K562 (cell line): ENCODE measurements around the gene DEK. TPM values are rescaled to one million over a fixed set of nuclear protein-coding genes. Genes with fewer than 3 reads are reported as not detected.

Source experiments
- BDP1 ChIP-seq: IDR thresholded peaks from 3 replicates; pipeline ENCODE4 v1.6.1; 2011; ENCODE audit not compliant: insufficient read length, insufficient read depth
- CBX1 ChIP-seq: sonication (generic); IDR thresholded peaks from 2 replicates; pipeline ENCODE4 v1.6.1; 2016; ENCODE audit warnings: antibody characterized with exemption, low read depth, mild to moderate bottlenecking
- ELF1 ChIP-seq: fragments of 200-800 bp; sonication (Bioruptor generic); IDR thresholded peaks from 2 replicates; pipeline ENCODE4 v1.6.1; 2016; ENCODE audit warnings: missing genetic modification characterization, missing compliant biosample characterization
- GABPA ChIP-seq: fragments of 200-800 bp; sonication (Bioruptor generic); conservative IDR thresholded peaks from 2 replicates; pipeline ENCODE4 v1.6.1; 2016; ENCODE audit warnings: low read depth, missing genetic modification characterization, missing compliant biosample characterization
- GATAD2A ChIP-seq: fragments of 450-650 bp; IDR thresholded peaks from 2 replicates; pipeline ENCODE4 v1.6.1; 2017
- ILK ChIP-seq: fragments of 450-650 bp; IDR thresholded peaks from 2 replicates; pipeline ENCODE4 v1.6.1; 2016; ENCODE audit warnings: missing genetic modification characterization, low read depth, mild to moderate bottlenecking, missing compliant biosample characterization, moderate library complexity, borderline replicate concordance
- KAT7 ChIP-seq: sonication (generic); formaldehyde crosslinking; IDR thresholded peaks from 2 replicates; pipeline ENCODE4 v1.8.0; 2022; ENCODE audit warnings: missing genetic modification reagents, mild to moderate bottlenecking, borderline replicate concordance
- KLF10 ChIP-seq: fragments of 250-450 bp; sonication (Bioruptor Pico); IDR thresholded peaks from 2 replicates; pipeline ENCODE4 v1.6.1; 2021; ENCODE audit warnings: matching md5 sums
- KLF6 ChIP-seq: fragments of 250-450 bp; sonication (Bioruptor Pico); IDR thresholded peaks from 2 replicates; pipeline ENCODE4 v1.4.0; 2020; ENCODE audit warnings: mild to moderate bottlenecking, moderate library complexity, borderline replicate concordance
- PHB ChIP-seq: fragments of 250-450 bp; sonication (Bioruptor Pico); IDR thresholded peaks from 2 replicates; pipeline ENCODE4 v1.5.0; 2021
- PML ChIP-seq: IDR thresholded peaks from 2 replicates; pipeline ENCODE4 v1.6.1; 2012; ENCODE audit warnings: low read length, inconsistent platforms
- POLR2A ChIP-seq: fragments of 450-650 bp; conservative IDR thresholded peaks from 2 replicates; pipeline ENCODE4 v1.6.1; 2016
- POLR2AphosphoS5 ChIP-seq: IDR thresholded peaks from 2 replicates; pipeline ENCODE4 v1.6.1; 2011; ENCODE audit warnings: mild to moderate bottlenecking, low read depth, low read length, moderate library complexity; ENCODE audit not compliant: control insufficient read depth, insufficient read depth
- SMC3 ChIP-seq: conservative IDR thresholded peaks from 2 replicates; pipeline ENCODE4 v1.6.1; 2011; ENCODE audit warnings: low read depth, low read length, improper control_type of control experiment; ENCODE audit not compliant: insufficient read depth
- TBP ChIP-seq: optimal IDR thresholded peaks from 2 replicates; pipeline ENCODE3; 2011; ENCODE audit warnings: low read depth, low read length, improper control_type of control experiment
- TEAD2 ChIP-seq: fragments of 450-650 bp; IDR thresholded peaks from 2 replicates; pipeline ENCODE4 v1.6.1; 2016; ENCODE audit warnings: missing genetic modification characterization, control low read depth, missing compliant biosample characterization
- TGIF2 ChIP-seq: sonication (generic); formaldehyde crosslinking; IDR thresholded peaks from 2 replicates; pipeline ENCODE4 v1.8.1; 2022; ENCODE audit warnings: mild to moderate bottlenecking, missing genetic modification reagents, moderate library complexity
- TRIM28 ChIP-seq: fragments of 450-650 bp; IDR thresholded peaks from 2 replicates; pipeline ENCODE4 v1.6.1; 2017
- ZNF224 ChIP-seq: sonication (generic); formaldehyde crosslinking; IDR thresholded peaks from 2 replicates; pipeline ENCODE4 v1.8.0; 2022; ENCODE audit warnings: mild to moderate bottlenecking, missing genetic modification reagents
- ZNF436 ChIP-seq: fragments of 250-450, 450-650 bp; sonication (Bioruptor Pico); formaldehyde crosslinking; IDR thresholded peaks from 2 replicates; pipeline ENCODE4 v1.7.0; 2020; ENCODE audit warnings: mild to moderate bottlenecking
- ZNF766 ChIP-seq: fragments of 200-800 bp; sonication (Bioruptor generic); conservative IDR thresholded peaks from 2 replicates; pipeline ENCODE4 v1.6.1; 2016; ENCODE audit warnings: missing genetic modification characterization, missing compliant biosample characterization
- polyA plus RNA-seq, 8 experiments: library from polyadenylated mRNA; depleted of rRNA in 4 of 8; stranded (reverse) in 5 of 8; unstranded in 3 of 8; fragments of >200 nt; fragmentation: Nextera tagmentation in 2 of 8; fragmentation: Illumina TruSeq in 1 of 8; extraction: Ambion mirVana in 2 of 8; extraction: Trizol in 1 of 8; gene quantifications; 2 replicates each; pipeline versions ENCODE4 v1.2.1 to v1.2.3, GENCODE V29; 2011 to 2014; ENCODE audit warnings: inconsistent platforms in 1 of 8, missing spikeins in 1 of 8
- total RNA-seq, 7 experiments: library from RNA; depleted of rRNA in 6 of 7; stranded (reverse); fragments of >200 nt in 6 of 7; fragmentation: Illumina TruSeq in 2 of 7; extraction: Trizol in 2 of 7; gene quantifications; 2 replicates each; pipeline versions ENCODE4 v1.2.1 to v1.2.3, GENCODE V29; 2011 to 2021; ENCODE audit warnings: low replicate concordance in 1 of 7
- TF ChIP-seq, protein P1 (sequence below): fragments of 250-450 bp; sonication (Bioruptor Pico); IDR thresholded peaks from 2 replicates; pipeline ENCODE4 v1.4.0; 2020
- TF ChIP-seq, protein P2 (sequence below): sonication (generic); formaldehyde crosslinking; IDR thresholded peaks from 2 replicates; pipeline ENCODE4 v1.8.0; 2022; ENCODE audit warnings: missing genetic modification reagents, mild to moderate bottlenecking, moderate library complexity, borderline replicate concordance

DEK gene
- total and polyA plus RNA-seq, 9 of the 15 experiments (the other 6 are each of a cell fraction or from before 2014, with no cell fraction given): 82.3 to 338 (median 184) TPM

DNA sequence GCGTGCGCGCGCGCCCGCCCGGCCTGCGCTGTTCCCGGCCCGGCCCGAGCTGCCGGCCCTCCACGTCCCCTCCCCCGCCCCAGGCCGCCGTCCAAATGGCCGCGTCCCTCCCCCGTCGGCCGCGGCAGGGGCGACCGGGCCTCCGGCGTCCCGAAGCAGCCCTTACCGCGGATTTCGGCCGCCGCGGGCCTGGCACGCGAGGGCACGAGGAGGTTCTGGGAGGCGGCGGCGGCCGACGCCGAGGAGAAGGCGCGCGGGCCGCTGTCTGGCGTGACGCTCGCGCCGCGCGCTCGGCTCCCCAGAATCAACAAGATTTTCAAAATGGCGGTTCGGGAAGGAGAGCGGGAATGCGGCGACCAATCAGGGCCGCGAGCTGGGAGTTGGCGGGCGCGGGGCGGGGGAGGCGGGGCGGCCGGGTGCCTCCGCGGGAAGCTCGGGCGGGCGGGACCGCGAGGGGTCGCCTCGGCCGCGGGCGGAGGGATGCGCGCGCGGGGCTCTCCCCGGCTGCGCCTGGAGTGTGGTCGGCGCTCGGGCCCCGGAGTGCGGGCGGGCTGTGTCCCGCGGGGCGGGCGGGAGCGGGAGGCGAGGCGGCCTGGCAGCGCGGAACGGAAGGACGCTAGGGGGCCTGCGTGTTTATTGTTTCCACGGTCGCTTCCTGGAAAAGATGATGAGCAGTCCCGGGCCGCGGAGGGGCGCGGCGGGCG lies at the start of gene DEK (continued):
- no peak for TF ChIP-seq ZNF766
- peak; percentile 47 for TF ChIP-seq TBP
- TF ChIP-seq TRIM28: no peak
- TF ChIP-seq KLF6 (CRISPR knock-in tag): 0 out of 2 replicates have a peak, but pooled peaks have one; percentile 62
- peak; percentile 90 for TF ChIP-seq ELF1
- TF ChIP-seq, protein P1, sequence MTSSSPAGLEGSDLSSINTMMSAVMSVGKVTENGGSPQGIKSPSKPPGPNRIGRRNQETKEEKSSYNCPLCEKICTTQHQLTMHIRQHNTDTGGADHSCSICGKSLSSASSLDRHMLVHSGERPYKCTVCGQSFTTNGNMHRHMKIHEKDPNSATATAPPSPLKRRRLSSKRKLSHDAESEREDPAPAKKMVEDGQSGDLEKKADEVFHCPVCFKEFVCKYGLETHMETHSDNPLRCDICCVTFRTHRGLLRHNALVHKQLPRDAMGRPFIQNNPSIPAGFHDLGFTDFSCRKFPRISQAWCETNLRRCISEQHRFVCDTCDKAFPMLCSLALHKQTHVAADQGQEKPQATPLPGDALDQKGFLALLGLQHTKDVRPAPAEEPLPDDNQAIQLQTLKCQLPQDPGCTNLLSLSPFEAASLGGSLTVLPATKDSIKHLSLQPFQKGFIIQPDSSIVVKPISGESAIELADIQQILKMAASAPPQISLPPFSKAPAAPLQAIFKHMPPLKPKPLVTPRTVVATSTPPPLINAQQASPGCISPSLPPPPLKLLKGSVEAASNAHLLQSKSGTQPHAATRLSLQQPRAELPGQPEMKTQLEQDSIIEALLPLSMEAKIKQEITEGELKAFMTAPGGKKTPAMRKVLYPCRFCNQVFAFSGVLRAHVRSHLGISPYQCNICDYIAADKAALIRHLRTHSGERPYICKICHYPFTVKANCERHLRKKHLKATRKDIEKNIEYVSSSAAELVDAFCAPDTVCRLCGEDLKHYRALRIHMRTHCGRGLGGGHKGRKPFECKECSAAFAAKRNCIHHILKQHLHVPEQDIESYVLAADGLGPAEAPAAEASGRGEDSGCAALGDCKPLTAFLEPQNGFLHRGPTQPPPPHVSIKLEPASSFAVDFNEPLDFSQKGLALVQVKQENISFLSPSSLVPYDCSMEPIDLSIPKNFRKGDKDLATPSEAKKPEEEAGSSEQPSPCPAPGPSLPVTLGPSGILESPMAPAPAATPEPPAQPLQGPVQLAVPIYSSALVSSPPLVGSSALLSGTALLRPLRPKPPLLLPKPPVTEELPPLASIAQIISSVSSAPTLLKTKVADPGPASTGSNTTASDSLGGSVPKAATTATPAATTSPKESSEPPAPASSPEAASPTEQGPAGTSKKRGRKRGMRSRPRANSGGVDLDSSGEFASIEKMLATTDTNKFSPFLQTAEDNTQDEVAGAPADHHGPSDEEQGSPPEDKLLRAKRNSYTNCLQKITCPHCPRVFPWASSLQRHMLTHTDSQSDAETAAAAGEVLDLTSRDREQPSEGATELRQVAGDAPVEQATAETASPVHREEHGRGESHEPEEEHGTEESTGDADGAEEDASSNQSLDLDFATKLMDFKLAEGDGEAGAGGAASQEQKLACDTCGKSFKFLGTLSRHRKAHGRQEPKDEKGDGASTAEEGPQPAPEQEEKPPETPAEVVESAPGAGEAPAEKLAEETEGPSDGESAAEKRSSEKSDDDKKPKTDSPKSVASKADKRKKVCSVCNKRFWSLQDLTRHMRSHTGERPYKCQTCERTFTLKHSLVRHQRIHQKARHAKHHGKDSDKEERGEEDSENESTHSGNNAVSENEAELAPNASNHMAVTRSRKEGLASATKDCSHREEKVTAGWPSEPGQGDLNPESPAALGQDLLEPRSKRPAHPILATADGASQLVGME (CRISPR knock-in tag): 0 out of 2 replicates have a peak, but pooled peaks have one; percentile 56
- no peak; the same call in 1 of the 2 replicates for TF ChIP-seq KAT7 (CRISPR knock-in tag)
- TF ChIP-seq PHB (CRISPR knock-in tag): no peak
- peak; percentile 57; the same call in 1 of the 2 replicates for TF ChIP-seq CBX1
- TF ChIP-seq TGIF2 (CRISPR knock-in tag): no peak; the same call in 1 of the 2 replicates
- no peak for TF ChIP-seq KLF10
- peak; percentile 73; the same call in 1 of the 2 replicates for TF ChIP-seq GABPA
- TF ChIP-seq POLR2A: peak; percentile 66; the same call in 1 of the 2 replicates
- TF ChIP-seq, protein P2, sequence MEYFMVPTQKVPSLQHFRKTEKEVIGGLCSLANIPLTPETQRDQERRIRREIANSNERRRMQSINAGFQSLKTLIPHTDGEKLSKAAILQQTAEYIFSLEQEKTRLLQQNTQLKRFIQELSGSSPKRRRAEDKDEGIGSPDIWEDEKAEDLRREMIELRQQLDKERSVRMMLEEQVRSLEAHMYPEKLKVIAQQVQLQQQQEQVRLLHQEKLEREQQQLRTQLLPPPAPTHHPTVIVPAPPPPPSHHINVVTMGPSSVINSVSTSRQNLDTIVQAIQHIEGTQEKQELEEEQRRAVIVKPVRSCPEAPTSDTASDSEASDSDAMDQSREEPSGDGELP (CRISPR knock-in tag): peak; percentile 60; the same call in 1 of the 2 replicates
- no peak for TF ChIP-seq ILK (tag)
- no peak for TF ChIP-seq ZNF224
- no peak for TF ChIP-seq ZNF436 (CRISPR knock-in tag)
- peak; percentile 51; the same call in 1 of the 2 replicates for TF ChIP-seq PML
- TF ChIP-seq GATAD2A: 0 out of 2 replicates have a peak, but pooled peaks have one; percentile 82
- 0 out of 2 replicates have a peak, but pooled peaks have one; percentile 14 for TF ChIP-seq SMC3
- TF ChIP-seq TEAD2 (tag): no peak
- peak; percentile 54 for TF ChIP-seq POLR2AphosphoS5
- no peak for TF ChIP-seq BDP1
